GM12801 (cell line): ENCODE data around the gene GPN1.

Experiments used
- CTCF ChIP-seq: IDR thresholded peaks from one replicate; pipeline ENCODE4 v1.5.1; 2011; ENCODE audit warnings: control low read depth; ENCODE audit not compliant: insufficient read length; ENCODE audit errors: extremely low read depth

The GPN1 gene

GRCh38 chr2:27638709-27639108 is 9.9 kb downstream of the GPN1 start:
- no peak for TF ChIP-seq CTCF

GRCh38 chr2:27640722-27641245 is 11.9 kb downstream of the GPN1 start:
- no peak for TF ChIP-seq CTCF

- TF ChIP-seq CTCF, result no peak
Measured at GRCh38 chr2:27645197-27645596, 16.3 kb downstream of the GPN1 start.

GRCh38 chr2:27647289-27647688 is 18.4 kb downstream of the GPN1 start:
- TF ChIP-seq CTCF, result no peak

GRCh38 chr2:27647737-27648136 is 18.9 kb downstream of the GPN1 start:
- no peak for TF ChIP-seq CTCF

GRCh38 chr2:27651056-27651455 is 22.2 kb downstream of the GPN1 start:
- no peak for TF ChIP-seq CTCF

- TF ChIP-seq CTCF, result no peak
Measured at GRCh38 chr2:27652341-27652740, 23.5 kb downstream of the GPN1 start.

- TF ChIP-seq CTCF, result no peak
Measured at GRCh38 chr2:27652790-27653189, 23.9 kb downstream of the GPN1 start.
